ENCODE measurements around the gene GPAM. TPM values are rescaled to one million over a fixed set of nuclear protein-coding genes. Genes with fewer than 3 reads are reported as not detected.

Gene GPAM
- total RNA-seq, 1 experiment from 2014 or later = 16.0 TPM

DNA sequence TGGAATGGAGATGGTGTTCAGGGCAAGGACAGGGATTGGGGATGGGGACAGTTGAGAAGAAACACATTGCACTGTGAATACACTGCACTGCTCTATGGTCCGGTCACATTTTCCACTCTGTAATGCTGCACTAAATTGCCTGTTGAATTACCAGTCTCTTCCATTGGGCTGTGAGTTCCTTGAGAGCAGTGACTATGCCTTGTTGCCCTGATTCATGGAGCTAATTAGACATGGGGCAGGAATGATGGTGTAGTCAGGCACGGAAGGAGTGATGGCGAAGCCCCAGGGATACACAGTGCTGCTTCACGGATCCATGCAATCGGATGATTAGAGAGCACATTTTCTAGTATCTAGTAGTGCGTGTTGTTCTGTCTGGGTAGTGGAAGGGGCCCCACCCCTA is 25.4 kb upstream of the GPAM start:
- H3T11ph ChIP-seq (ENCODE audit: low read length) = no peak overlapping the region
- H3K56ac ChIP-seq (ENCODE audit: insufficient read length, low read depth, low read length) = no peak overlapping the region
- no peak overlapping the region for H4K5ac ChIP-seq (ENCODE audit: insufficient read length, low read depth, low read length)
- Mint-ChIP-seq H3K36me3 (ENCODE audit: insufficient read depth in 1 of 3, low read depth in 3 of 3) (no peaks in the 10 kb centered on the region; a peak in 1 of 7 replicates), H3K4me1 (peaks cover 0 to 4% of the 10 kb centered on the region in 2 experiments; a peak in 1 of 4 replicates), H3K9me3 (peaks cover 2 to 3% of the 10 kb centered on the region in 2 experiments; a peak in 1 of 5 replicates), H3K27me3 (ENCODE audit: low read depth) (peaks cover 5% of the 10 kb centered on the region), H3K4me3 (no peak overlapping the region), H3K27ac (no peak overlapping the region)
- H3K9me3 ChIP-seq (ENCODE audit: control insufficient read depth, low read depth, low read length) = no peaks in the 10 kb centered on the region
- no peak overlapping the region for H2BK5ac ChIP-seq (ENCODE audit: insufficient read length, low read length)
- DNase-seq = no peak
- no peak overlapping the region for H2BK12ac ChIP-seq (ENCODE audit: insufficient read length, low read depth, low read length)
- H3K9ac ChIP-seq (ENCODE audit: extremely low read depth, insufficient read length, low read length) = no peak overlapping the region
- H3K4me1 ChIP-seq (ENCODE audit: insufficient read depth, low read length) = no peaks in the 10 kb centered on the region
- H4K8ac ChIP-seq (replicated peaks; ENCODE audit: insufficient read length, low read depth, low read length) = no peak overlapping the region
- H2AFZ ChIP-seq (ENCODE audit: low read length) = no peak overlapping the region
- H3K23ac ChIP-seq (ENCODE audit: insufficient read length, low read depth, low read length) = no peak overlapping the region
- no peaks in the 10 kb centered on the region for H3K23me2 ChIP-seq (ENCODE audit: insufficient read length, low read depth, low read length, poor library complexity, severe bottlenecking)
- no peak overlapping the region for H2AK5ac ChIP-seq (ENCODE audit: insufficient read length, low read length)
- H3K79me1 ChIP-seq (ENCODE audit: insufficient read depth, low read depth, low read length, poor library complexity, severe bottlenecking) = no peaks in the 10 kb centered on the region
- no peak overlapping the region for H2BK120ac ChIP-seq (ENCODE audit: low read depth, low read length, poor library complexity, severe bottlenecking)
- no peaks in the 10 kb centered on the region for H3K79me2 ChIP-seq (ENCODE audit: insufficient read depth, low read length)
- H3K14ac ChIP-seq (ENCODE audit: insufficient read depth, low read length) = no peak overlapping the region
- no peaks in the 10 kb centered on the region for H4K20me1 ChIP-seq (ENCODE audit: control insufficient read depth, insufficient read depth, insufficient read length)
- H3K27me3 ChIP-seq (ENCODE audit: insufficient read depth, low read length) = no peaks in the 10 kb centered on the region
- H4K91ac ChIP-seq (ENCODE audit: insufficient read length, low read depth, low read length) = no peak overlapping the region
- no peak overlapping the region for H3K4ac ChIP-seq (ENCODE audit: low read depth, low read length)
- WGBS (ENCODE audit: extremely low coverage, insufficient read length, low lambda C conversion rate) = no CpG with 5 or more reads among the region's 6 CpGs
- H3K18ac ChIP-seq (ENCODE audit: insufficient read length, low read depth, low read length) = no peak overlapping the region
- no peak overlapping the region for H3K27ac ChIP-seq (ENCODE audit: insufficient read length, low read depth, low read length)
- no peak overlapping the region for H2BK15ac ChIP-seq (ENCODE audit: low read depth, low read length)
- no peak overlapping the region for H3K4me2 ChIP-seq (ENCODE audit: insufficient read depth, insufficient read length, low read length)
- TF ChIP-seq, protein P1, sequence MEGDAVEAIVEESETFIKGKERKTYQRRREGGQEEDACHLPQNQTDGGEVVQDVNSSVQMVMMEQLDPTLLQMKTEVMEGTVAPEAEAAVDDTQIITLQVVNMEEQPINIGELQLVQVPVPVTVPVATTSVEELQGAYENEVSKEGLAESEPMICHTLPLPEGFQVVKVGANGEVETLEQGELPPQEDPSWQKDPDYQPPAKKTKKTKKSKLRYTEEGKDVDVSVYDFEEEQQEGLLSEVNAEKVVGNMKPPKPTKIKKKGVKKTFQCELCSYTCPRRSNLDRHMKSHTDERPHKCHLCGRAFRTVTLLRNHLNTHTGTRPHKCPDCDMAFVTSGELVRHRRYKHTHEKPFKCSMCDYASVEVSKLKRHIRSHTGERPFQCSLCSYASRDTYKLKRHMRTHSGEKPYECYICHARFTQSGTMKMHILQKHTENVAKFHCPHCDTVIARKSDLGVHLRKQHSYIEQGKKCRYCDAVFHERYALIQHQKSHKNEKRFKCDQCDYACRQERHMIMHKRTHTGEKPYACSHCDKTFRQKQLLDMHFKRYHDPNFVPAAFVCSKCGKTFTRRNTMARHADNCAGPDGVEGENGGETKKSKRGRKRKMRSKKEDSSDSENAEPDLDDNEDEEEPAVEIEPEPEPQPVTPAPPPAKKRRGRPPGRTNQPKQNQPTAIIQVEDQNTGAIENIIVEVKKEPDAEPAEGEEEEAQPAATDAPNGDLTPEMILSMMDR (conservative IDR thresholded peaks at IDR 0.05) = no peak
- H2BK20ac ChIP-seq (ENCODE audit: low read depth, low read length, poor library complexity, severe bottlenecking) = no peak overlapping the region

Measured in H9 (cell line).